ENCODE measurements around the gene PIP4K2C. TPM values are rescaled to one million over a fixed set of nuclear protein-coding genes. Genes with fewer than 3 reads are reported as not detected.
"Not testable (repeated sequence)": the region's sequence is repeated elsewhere in the genome, so short reads cannot be mapped to it uniquely, and the experiment has no call there.

The PIP4K2C gene
- total and polyA plus RNA-seq, 8 donors, result 17.0 to 44.1 (median 21.8) TPM

GRCh38 chr12:57632073-57632957 lies 41.3 kb downstream of the PIP4K2C start:
- Histone ChIP-seq H3K4me3 (peak overlapping the region; percentile 30 to 41), H3K27me3 (peaks cover 45 to 96% of the 10 kb centered on the region in 2 donors), H3K4me1 (peaks cover 9 to 26% of the 10 kb centered on the region in 2 donors), H3K27ac (no peak overlapping the region), H3K36me3 (no peaks in the 10 kb centered on the region), H3K9me3 (no peaks in the 10 kb centered on the region)
- peak; percentile 24 for ATAC-seq
- intact Hi-C loops (cut with DNase I), result no loop called here
- no peak for DNase-seq
- no peak for TF ChIP-seq CTCF (IDR thresholded peaks at IDR 0.05)

GRCh38 chr12:57632958-57633840 lies 42.2 kb downstream of the PIP4K2C start, which contains the start of gene B4GALNT1:
Gene B4GALNT1, minus strand, starts transcription at chr12:57633201. Its CDS starts 1,069 bp downstream, at chr12:57632132.
- peak; percentile 85 to 92 for TF ChIP-seq CTCF (IDR thresholded peaks at IDR 0.05)
- ATAC-seq (peak; percentile 96), DNase-seq (peak in 2 of 4 donors; percentile 64 to 94)
- intact Hi-C loops (cut with DNase I), result no loop called here
- Histone ChIP-seq H3K4me1 (peaks cover 4 to 17% of the 10 kb centered on the region in 2 donors), H3K9me3 (no peaks in the 10 kb centered on the region), H3K27ac (no peak within 1 kb of the TSS), H3K36me3 (no peaks in the 10 kb centered on the region), H3K27me3 (peaks cover 36 to 90% of the 10 kb centered on the region in 2 donors), H3K4me3 (peak within 1 kb of the TSS; percentile 30 to 41)

GRCh38 chr12:57636731-57637130 lies 45.7 kb downstream of the PIP4K2C start:
- DNase-seq; intact Hi-C loops (cut with DNase I); H3K27ac ChIP-seq; H3K36me3 ChIP-seq; H3K4me3 ChIP-seq; ATAC-seq; H3K9me3 ChIP-seq: not testable (repeated sequence)
- peaks cover 18 to 78% of the 10 kb centered on the region in 2 donors for H3K27me3 ChIP-seq
- H3K4me1 ChIP-seq, result peaks cover 4 to 16% of the 10 kb centered on the region in 2 donors

- Histone ChIP-seq H3K4me1 (peaks cover 4 to 11% of the 10 kb centered on the region in 2 donors), H3K36me3 (no peaks in the 10 kb centered on the region), H3K27ac (no peak overlapping the region), H3K27me3 (peaks cover 11 to 78% of the 10 kb centered on the region in 2 donors), H3K4me3 (no peak overlapping the region), H3K9me3 (no peaks in the 10 kb centered on the region)
- intact Hi-C loops (cut with DNase I), result no loop called here
- no peak for ATAC-seq
- no peak for TF ChIP-seq CTCF (IDR thresholded peaks at IDR 0.05)
- DNase-seq, result no peak
Observed at GRCh38 chr12:57637364-57637763, 46.4 kb downstream of the PIP4K2C start.

- ATAC-seq (no peak), DNase-seq (no peak)
- Histone ChIP-seq H3K9me3 (no peaks in the 10 kb centered on the region), H3K4me1 (peaks cover 3 to 4% of the 10 kb centered on the region in 2 donors), H3K27me3 (peaks cover 6 to 78% of the 10 kb centered on the region in 2 donors), H3K27ac (no peak overlapping the region), H3K4me3 (no peak overlapping the region), H3K36me3 (no peaks in the 10 kb centered on the region)
- no peak for TF ChIP-seq CTCF (IDR thresholded peaks at IDR 0.05)
- intact Hi-C loops (cut with DNase I), result no loop called here
Observed at GRCh38 chr12:57638096-57638495, 47.1 kb downstream of the PIP4K2C start.
